Gastrocnemius medialis (tissue), 4 donors: ENCODE data around the gene GARIN1A.
"Not testable (repeated sequence)": the region's sequence is repeated elsewhere in the genome, so short reads cannot be mapped to it uniquely, and the experiment has no call there.

Experiments used
- POLR2A ChIP-seq, 2 donors: fragments of 450-650 bp; IDR thresholded peaks; one replicate each; pipeline ENCODE4 v1.6.1; 2017; ENCODE audit warnings: antibody characterized with exemption in 2 of 2, mild to moderate bottlenecking in 2 of 2, moderate library complexity in 2 of 2
- TF ChIP-seq, protein P1 (sequence below), 5 experiments: fragments of 450-650 bp in 3 of 5; fragments of 200-600 bp in 2 of 5; sonication (generic) in 2 of 5; IDR thresholded peaks in 4 of 5; conservative IDR thresholded peaks in 1 of 5; 1 replicate in 4 of 5; 2 replicates in 1 of 5; pipeline ENCODE4 v1.5.1; 2016 to 2019; ENCODE audit warnings: antibody characterized with exemption in 5 of 5, mild to moderate bottlenecking in 3 of 5, moderate library complexity in 3 of 5

DNA sequence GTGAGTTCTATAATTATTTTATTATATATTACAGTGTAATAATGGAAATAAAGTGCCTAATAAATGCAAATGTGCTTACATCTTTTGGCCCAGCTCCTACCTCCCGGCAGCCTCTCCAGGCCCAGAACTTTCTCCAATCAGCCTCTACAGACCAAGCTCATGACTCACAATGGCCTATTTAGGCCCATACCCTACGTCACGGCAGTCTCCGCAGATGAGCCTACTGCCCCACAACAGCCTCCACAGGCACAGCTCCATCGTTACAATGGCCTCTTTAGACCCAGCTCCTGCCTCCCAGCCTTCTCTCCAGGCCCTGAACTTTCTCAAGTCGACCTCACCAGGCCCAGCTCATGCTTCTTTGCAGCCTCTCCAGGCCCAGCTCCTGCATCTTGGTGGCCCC, 21.0 kb upstream of the GARIN1A start:
- TF ChIP-seq, protein P1, sequence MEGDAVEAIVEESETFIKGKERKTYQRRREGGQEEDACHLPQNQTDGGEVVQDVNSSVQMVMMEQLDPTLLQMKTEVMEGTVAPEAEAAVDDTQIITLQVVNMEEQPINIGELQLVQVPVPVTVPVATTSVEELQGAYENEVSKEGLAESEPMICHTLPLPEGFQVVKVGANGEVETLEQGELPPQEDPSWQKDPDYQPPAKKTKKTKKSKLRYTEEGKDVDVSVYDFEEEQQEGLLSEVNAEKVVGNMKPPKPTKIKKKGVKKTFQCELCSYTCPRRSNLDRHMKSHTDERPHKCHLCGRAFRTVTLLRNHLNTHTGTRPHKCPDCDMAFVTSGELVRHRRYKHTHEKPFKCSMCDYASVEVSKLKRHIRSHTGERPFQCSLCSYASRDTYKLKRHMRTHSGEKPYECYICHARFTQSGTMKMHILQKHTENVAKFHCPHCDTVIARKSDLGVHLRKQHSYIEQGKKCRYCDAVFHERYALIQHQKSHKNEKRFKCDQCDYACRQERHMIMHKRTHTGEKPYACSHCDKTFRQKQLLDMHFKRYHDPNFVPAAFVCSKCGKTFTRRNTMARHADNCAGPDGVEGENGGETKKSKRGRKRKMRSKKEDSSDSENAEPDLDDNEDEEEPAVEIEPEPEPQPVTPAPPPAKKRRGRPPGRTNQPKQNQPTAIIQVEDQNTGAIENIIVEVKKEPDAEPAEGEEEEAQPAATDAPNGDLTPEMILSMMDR (IDR thresholded peaks at IDR 0.05 in 4 of 5, conservative IDR thresholded peaks at IDR 0.05 in 1 of 5): not testable (repeated sequence)
- not testable (repeated sequence) for TF ChIP-seq POLR2A (IDR thresholded peaks at IDR 0.05)
